Small intestine (tissue), 7 donors: ENCODE measurements around the gene LRRC34. TPM values are rescaled to one million over a fixed set of nuclear protein-coding genes. Genes with fewer than 3 reads are reported as not detected.
A peak's percentile ranks its signal among the peaks of the same experiment; 100 is the strongest.

Experiments used
- DNase-seq, 2 donors: peaks; one replicate each; pipeline versions ENCODE4 v3.0.0 to v3.0.0-alpha.2; 2013
- FAIRE-seq: peaks from 2 replicates; lab custom pipeline; 2012; peaks lifted over from hg19 to GRCh38; lab: Jason Lieb, UNC
- H3K27ac ChIP-seq, 3 donors: one replicate each; pipeline ENCODE4 v1.5.1; 2013; ENCODE audit warnings: low read length in 2 of 3, mild to moderate bottlenecking in 2 of 3, control low read depth in 1 of 3, inconsistent platforms in 1 of 3, low read depth in 1 of 3, moderate library complexity in 1 of 3
- H3K27me3 ChIP-seq, 3 donors: one replicate each; pipeline ENCODE4 v1.6.1; 2013; ENCODE audit warnings: low read length in 3 of 3, inconsistent platforms in 1 of 3; ENCODE audit not compliant: control insufficient read depth in 3 of 3, insufficient read depth in 3 of 3
- H3K36me3 ChIP-seq, 3 donors: one replicate each; pipeline ENCODE4 v1.6.1; 2013; ENCODE audit warnings: low read length in 3 of 3, inconsistent platforms in 1 of 3, low read depth in 1 of 3, mild to moderate bottlenecking in 1 of 3, moderate library complexity in 1 of 3; ENCODE audit not compliant: control insufficient read depth in 3 of 3, insufficient read depth in 2 of 3
- H3K4me1 ChIP-seq, 3 donors: one replicate each; pipeline ENCODE4 v1.6.1; 2013; ENCODE audit warnings: low read length in 2 of 3, inconsistent platforms in 1 of 3, low read depth in 1 of 3, mild to moderate bottlenecking in 1 of 3, moderate library complexity in 1 of 3; ENCODE audit not compliant: control insufficient read depth in 3 of 3, insufficient read depth in 2 of 3
- H3K4me3 ChIP-seq, 3 donors: one replicate each; pipeline ENCODE4 v1.5.1; 2013; ENCODE audit warnings: low read length in 3 of 3, control low read depth in 1 of 3, inconsistent platforms in 1 of 3, low read depth in 1 of 3, mild to moderate bottlenecking in 1 of 3, moderate library complexity in 1 of 3
- H3K9me3 ChIP-seq, 2 donors: one replicate each; pipeline ENCODE4 v1.6.1; 2013; ENCODE audit warnings: low read depth in 1 of 2, low read length in 1 of 2; ENCODE audit not compliant: control insufficient read depth in 2 of 2, insufficient read depth in 1 of 2
- WGBS, 3 donors: extraction: QIAGEN DNeasy Blood & Tissue Kit; methylation state at CpG; one replicate each; pipeline ENCODE4 v1.1.7; 2013; 5-methylcytosine and 5-hydroxymethylcytosine counted together
- polyA plus RNA-seq, 4 donors: library from polyadenylated mRNA; stranded (reverse) in 3 of 4; unstranded in 1 of 4; fragments of 200-250 nt in 3 of 4; fragments of 120-200 nt in 1 of 4; gene quantifications; one replicate each; pipeline versions ENCODE4 v1.2.1 to v1.2.3, GENCODE V29; 2013
- donor health status: healthy with polysubstance abuse.
- donor health status: control.
- donor health status: control.
- donor health status: Bipolar disorder and iron deficiency.
- donor health status: healthy.

The LRRC34 gene
- polyA plus RNA-seq, 4 donors = 0.94 to 2.2 (median 1.2) TPM; not detected in 1

DNA sequence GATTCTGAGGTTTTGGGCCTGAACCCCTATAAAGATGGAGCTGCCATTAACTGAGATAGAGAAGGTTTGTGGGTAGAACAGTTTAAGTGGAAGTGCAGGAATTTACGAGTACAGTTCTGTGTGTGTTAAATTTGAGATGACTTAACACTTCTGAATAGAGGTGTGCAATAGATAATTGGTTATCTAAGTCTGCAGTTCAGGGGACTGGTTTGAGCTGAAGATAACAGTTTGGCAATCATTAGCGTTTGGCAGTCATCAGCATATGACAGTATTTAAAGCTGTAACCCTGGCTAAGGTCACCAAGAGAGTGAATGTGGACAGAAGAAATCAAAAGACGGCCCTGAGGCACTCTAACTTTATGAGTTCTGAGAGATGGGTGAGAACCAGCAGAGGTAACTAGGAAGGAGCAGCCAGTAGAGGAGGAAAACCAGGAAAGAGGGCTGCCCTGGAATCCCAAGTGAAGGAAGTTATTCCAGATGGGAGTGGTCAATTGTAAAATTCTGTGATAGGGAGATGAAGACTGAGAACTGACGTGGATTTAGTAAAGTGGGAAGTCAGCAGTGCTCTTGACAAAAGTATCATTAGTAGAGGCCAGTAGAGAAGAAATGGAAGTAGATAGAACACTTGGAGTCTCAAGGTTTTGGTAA, 31.4 kb downstream of the LRRC34 start:
- 75 to 81% (median 79%) methylated on average over 4 of the region's 4 CpGs for WGBS, 3 donors
- Histone ChIP-seq H3K4me3 (no peak overlapping the region), H3K9me3 (no peaks in the 10 kb centered on the region), H3K4me1 (no peaks in the 10 kb centered on the region), H3K27me3 (no peaks in the 10 kb centered on the region), H3K27ac (no peak overlapping the region), H3K36me3 (peaks cover 13 to 22% (median 17%) of the 10 kb centered on the region in 3 donors)
- FAIRE-seq (no peak), DNase-seq (no peak)

DNA sequence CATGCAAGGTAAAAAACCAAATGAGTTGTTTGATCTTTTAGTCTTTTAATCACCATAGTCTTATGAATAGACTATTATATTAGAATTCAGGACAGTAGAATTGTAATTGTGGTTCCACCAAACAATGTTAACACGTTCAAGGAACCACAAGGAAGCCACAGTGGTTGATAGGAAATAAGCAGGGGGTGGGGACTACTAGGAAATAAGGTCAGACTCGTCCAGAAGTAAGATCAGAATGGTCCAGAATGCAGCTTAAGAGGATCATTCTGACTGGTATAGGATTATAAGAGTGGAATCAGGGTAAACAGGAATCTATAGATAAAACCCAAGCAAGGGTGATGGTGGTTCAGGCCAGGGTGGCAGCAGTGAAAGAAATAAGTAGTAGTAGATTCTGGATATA, 32.0 kb downstream of the LRRC34 start:
- DNase-seq = peak in 1 of 2 donors; percentile 19
- FAIRE-seq = no peak
- Histone ChIP-seq H3K4me3 (no peak overlapping the region), H3K4me1 (no peaks in the 10 kb centered on the region), H3K9me3 (no peaks in the 10 kb centered on the region), H3K27me3 (no peaks in the 10 kb centered on the region), H3K36me3 (peaks cover 13 to 18% (median 17%) of the 10 kb centered on the region in 3 donors), H3K27ac (no peak overlapping the region)
- WGBS, 3 donors = 55 to 63% (median 58%) methylated on average over 2 of the region's 2 CpGs

DNA sequence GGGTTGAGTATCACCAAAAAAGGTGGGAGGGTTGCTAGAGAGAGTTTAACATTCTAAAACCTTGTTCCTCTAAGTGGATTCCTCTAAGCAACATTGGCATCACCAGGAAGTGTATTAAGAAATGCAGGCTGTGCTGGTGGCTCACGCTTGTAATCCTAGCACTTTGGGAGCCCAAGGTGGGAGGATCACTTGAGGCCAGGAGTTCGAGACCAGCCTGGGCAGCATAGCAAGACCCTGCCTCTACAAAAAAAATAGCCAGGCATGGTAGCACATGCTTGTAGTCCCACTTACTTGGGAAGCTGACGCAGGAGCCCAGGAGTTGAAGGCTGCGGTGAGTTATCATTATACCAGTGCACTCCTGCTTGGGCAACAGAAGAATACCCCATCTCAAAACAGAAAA, 34.9 kb downstream of the LRRC34 start:
- DNase-seq (no peak), FAIRE-seq (no peak)
- peaks cover 13 to 18% (median 14%) of the 10 kb centered on the region in 3 donors for H3K36me3 ChIP-seq
- WGBS, 3 donors = 73 to 89% (median 84%) methylated on average over 4 of the region's 4 CpGs
- no peak overlapping the region for H3K4me3 ChIP-seq
- H3K9me3 ChIP-seq = no peaks in the 10 kb centered on the region
- no peak overlapping the region for H3K27ac ChIP-seq
- no peaks in the 10 kb centered on the region for H3K27me3 ChIP-seq
- peaks cover 0 to 6% (median 4%) of the 10 kb centered on the region in 3 donors for H3K4me1 ChIP-seq

DNA sequence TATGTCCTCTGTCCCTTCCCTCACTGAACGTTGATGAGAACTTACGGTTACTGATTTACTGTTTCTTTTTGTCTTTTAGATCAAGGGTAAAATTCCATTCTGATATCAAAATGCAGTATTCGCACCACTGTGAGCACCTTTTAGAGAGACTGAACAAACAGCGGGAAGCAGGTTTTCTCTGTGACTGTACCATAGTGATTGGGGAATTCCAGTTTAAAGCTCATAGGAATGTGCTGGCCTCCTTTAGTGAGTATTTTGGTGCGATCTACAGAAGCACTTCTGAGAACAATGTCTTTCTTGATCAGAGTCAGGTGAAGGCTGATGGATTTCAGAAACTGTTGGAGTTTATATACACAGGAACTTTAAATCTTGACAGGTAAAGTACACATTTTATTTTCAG, 38.5 kb downstream of the LRRC34 start:
- 14 to 44% (median 32%) methylated on average over 5 of the region's 5 CpGs for WGBS, 3 donors
- H3K27ac ChIP-seq = peak overlapping the region in 2 of 3 donors; percentile 48 to 99
- FAIRE-seq (no peak), DNase-seq (no peak)
- H3K36me3 ChIP-seq = peaks cover 4 to 10% (median 8%) of the 10 kb centered on the region in 3 donors
- peak overlapping the region in 2 of 3 donors; percentile 59 to 90 for H3K4me3 ChIP-seq
- H3K9me3 ChIP-seq = no peaks in the 10 kb centered on the region
- H3K4me1 ChIP-seq = peaks cover 0 to 6% (median 4%) of the 10 kb centered on the region in 3 donors
- H3K27me3 ChIP-seq = no peaks in the 10 kb centered on the region

DNA sequence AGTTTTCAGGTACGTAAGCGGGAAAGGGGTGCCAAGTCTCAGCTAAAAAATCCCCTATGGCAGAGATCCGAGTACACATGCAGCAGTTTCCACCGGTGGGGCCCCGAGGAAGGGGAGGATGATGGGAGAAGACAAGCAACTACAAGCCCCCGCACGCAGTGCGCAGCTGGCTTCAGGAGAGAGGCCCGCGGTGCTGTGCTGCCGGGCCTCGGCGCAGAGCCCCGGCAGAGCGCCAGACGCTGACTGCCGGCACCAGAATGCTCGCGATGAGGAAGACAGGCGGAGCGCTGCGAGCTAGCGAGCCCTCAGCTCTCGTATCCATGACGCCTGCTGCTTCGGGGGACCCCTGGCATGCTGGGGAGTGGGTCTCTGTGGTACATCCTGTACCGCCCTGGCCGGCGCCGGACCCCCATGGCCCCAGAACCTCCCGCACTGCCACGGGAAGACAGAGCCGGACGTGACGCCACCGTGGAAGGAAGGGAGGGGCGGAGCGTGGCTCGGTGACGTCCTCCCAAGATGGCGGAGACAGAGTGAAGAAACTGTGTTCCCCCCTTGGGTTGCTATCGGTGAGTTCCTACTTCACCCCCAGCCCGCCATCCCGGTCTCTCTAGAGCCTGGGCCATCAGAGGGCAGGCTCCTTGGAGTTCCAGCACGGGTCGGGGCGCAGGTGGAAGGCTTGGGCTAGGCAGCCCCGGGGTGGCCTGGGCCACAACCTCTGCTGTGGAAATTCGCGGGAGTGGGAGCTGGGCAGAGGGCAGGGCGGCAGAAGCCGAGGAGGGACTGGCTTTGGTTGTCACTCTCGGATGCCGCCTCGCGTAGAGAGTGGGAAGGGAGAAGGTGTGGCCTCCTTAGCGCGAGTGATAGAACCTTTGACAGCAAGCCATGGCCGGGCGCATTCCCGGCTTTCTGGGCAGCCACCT, 39.5 kb downstream of the LRRC34 start, which contains the start of gene MYNN:
Gene MYNN, plus strand, starts transcription at position 500 of the 920 bp plus-strand sequence. CDS start 900 bp downstream, outside the sequence.
- no peaks in the 10 kb centered on the region for H3K27me3 ChIP-seq
- peaks cover 2 to 7% (median 7%) of the 10 kb centered on the region in 3 donors for H3K36me3 ChIP-seq
- H3K4me1 ChIP-seq = peaks cover 0 to 6% (median 4%) of the 10 kb centered on the region in 3 donors
- FAIRE-seq (no peak), DNase-seq (peak; percentile 93 to 99)
- peak within 1 kb of the TSS; percentile 59 to 90 (median 83) for H3K4me3 ChIP-seq
- no peaks in the 10 kb centered on the region for H3K9me3 ChIP-seq
- 0 to 1% (median 1%) methylated on average over 60 to 61 of the region's 61 CpGs for WGBS, 3 donors
- peak within 1 kb of the TSS; percentile 96 to 99 (median 97) for H3K27ac ChIP-seq

DNA sequence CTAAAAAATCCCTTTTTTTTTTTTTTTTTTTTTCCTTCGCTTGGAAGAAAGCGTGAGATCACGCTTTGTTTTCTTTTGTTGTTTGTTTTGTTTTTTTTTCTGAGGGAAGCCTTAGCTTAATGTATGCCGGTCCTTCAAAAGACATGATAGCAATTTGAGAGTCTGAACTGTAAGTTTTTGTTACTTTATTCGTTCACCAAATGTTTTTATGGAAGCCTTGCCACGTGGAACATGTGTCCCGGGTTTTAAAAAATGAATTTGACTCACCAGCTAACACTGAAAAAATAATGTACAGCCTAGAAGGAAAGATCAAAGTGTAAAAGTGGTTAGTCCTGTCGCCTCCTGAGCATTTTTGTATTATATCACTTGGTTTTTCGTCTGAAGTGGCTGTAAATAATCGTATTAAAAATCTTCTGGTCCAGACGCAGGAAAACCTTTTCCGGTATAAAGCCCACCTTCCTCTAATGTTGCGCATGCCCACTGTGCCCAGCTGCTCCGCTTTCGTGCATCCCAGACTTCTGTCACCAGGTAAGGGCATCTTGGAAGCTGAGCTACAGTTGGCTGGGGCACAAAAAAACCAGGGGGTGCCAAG, 40.3 kb downstream of the LRRC34 start:
- WGBS, 3 donors = 0 to 1% (median 0%) methylated on average over 15 of the region's 15 CpGs
- DNase-seq (peak; percentile 67 to 88), FAIRE-seq (no peak)
- peak overlapping the region; percentile 59 to 90 (median 83) for H3K4me3 ChIP-seq
- peak overlapping the region; percentile 96 to 99 (median 97) for H3K27ac ChIP-seq
- H3K9me3 ChIP-seq = no peaks in the 10 kb centered on the region
- H3K27me3 ChIP-seq = no peaks in the 10 kb centered on the region
- peaks cover 0 to 6% (median 2%) of the 10 kb centered on the region in 3 donors for H3K36me3 ChIP-seq
- H3K4me1 ChIP-seq = peaks cover 0 to 6% (median 4%) of the 10 kb centered on the region in 3 donors

DNA sequence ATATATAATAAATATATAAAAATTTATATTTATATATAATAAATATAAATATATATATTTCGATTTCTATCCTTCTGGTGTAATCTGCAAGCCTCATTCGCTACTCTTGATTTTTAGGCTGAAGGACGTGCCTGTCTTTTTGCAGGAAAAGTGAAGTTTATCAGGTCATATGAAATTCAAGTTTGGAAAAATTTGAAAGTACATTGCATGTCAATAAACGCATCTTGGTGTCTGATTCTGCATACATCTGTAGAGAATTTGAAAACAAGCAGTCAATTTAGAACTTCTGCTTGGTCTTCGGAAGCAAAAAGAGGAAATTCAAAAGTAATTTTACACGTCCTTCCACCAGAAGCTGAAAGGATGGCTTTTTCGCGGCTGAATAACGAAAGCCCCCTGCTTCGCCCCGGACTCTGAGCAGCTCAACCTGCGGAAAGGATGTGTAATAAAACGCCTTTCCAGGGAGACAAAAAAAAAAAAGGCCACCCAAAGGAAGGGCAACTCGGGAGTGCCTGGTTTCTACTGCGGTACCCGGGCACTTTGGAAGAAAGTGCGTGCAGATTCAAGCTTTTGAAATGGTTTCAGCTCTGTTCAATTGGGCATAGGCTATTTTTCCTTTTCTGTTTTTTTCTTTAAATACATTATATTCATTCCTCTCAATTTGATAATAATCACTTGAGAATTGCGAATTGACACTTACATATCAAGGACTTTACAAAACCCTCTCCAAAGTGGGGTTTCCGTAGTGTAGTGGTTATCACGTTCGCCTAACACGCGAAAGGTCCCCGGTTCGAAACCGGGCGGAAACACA, 41.0 kb downstream of the LRRC34 start:
- DNase-seq (peak; percentile 87 to 93), FAIRE-seq (no peak)
- Histone ChIP-seq H3K4me3 (peak overlapping the region; percentile 22 to 90 (median 59)), H3K4me1 (peaks cover 0 to 6% (median 4%) of the 10 kb centered on the region in 3 donors), H3K9me3 (no peaks in the 10 kb centered on the region), H3K27ac (peak overlapping the region; percentile 96 to 99 (median 97)), H3K36me3 (peaks cover 0 to 5% (median 2%) of the 10 kb centered on the region in 3 donors), H3K27me3 (no peaks in the 10 kb centered on the region)
- WGBS, 3 donors = 0% methylated on average over 27 of the region's 27 CpGs
